Stimulated activated CD4-positive, alpha-beta T cell treated with anti-CD3 and anti-CD28 coated beads, Interleukin-1b, Interleukin-23, amount 100 ng/mL, for 1 hour (primary cell): ENCODE results near the gene SPINK1.
A peak's percentile ranks its signal among the peaks of the same experiment; 100 is the strongest.
"Not testable (repeated sequence)": the region's sequence is repeated elsewhere in the genome, so short reads cannot be mapped to it uniquely, and the experiment has no call there.

ENCODE experiments used
- DNase-seq, 2 donors: peaks; one replicate each; pipeline ENCODE4 v3.0.0-alpha.2; 2020; ENCODE audit warnings: low read depth in 2 of 2

Gene SPINK1

GRCh38 chr5:147854894-147855773, 23.7 kb upstream of the SPINK1 start:
- no peak for DNase-seq

GRCh38 chr5:147854331-147854730, 22.9 kb upstream of the SPINK1 start:
- DNase-seq = no peak

GRCh38 chr5:147853372-147853987, 22.0 kb upstream of the SPINK1 start:
- no peak for DNase-seq

DNA sequence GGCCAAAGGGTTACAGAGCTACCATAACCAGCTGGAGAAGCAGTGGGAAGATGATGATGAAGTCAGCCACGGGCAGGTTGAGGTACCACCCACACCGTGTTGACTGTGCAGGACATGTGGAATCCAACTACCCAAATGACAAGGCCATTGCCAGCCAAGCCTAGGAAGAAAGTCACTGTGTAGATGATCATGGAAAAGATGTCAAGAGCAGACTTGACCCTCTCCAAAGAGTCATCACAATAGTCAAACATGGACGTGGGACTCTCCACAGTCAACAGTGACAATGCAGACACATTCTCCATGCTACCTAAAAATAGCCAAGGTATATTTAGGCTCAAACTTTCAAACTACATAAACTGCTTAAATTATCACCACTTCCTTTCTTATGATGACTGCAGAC, 20.9 kb upstream of the SPINK1 start:
- DNase-seq = no peak

- no peak for DNase-seq
Observed at GRCh38 chr5:147851578-147851977, 20.1 kb upstream of the SPINK1 start.

DNA sequence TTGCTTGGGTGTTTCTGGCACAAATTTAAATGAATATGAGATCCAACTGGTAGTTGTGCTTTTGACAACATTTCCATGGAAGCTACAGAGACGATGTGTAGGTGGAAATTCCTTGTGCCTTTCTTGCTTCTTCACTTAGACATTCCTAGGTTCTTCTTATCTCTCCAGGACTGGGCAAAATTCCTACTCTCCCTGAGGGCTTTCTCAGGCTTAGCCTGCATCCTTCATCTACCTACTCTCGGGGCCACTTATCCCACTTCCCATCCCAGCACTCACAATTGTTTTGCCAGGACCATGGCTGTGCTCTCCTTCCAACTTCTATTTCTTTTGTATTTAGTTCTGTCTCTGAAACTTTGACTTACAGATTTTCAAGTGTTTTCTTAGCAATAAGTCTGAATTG, 17.8 kb upstream of the SPINK1 start:
- no peak for DNase-seq

DNA sequence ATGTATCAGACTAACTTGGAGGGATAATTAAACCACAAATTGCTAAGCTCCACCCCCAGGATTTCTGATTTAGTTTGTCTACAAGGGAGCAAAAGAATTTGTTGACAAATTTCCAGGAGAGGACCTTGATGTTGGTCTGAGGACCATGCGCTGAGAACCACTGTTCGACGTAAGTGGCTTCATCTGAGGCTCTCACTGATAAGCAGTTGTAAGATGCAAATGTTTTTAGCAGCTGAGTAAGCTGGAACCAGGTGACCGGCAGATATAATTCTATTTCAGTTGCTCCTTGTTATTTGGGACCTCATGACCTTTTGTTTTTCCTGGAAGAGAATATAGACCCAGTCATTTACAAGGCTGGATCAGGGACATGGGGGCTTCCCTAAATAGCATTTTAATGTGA, 14.1 kb upstream of the SPINK1 start:
- no peak for DNase-seq

DNA sequence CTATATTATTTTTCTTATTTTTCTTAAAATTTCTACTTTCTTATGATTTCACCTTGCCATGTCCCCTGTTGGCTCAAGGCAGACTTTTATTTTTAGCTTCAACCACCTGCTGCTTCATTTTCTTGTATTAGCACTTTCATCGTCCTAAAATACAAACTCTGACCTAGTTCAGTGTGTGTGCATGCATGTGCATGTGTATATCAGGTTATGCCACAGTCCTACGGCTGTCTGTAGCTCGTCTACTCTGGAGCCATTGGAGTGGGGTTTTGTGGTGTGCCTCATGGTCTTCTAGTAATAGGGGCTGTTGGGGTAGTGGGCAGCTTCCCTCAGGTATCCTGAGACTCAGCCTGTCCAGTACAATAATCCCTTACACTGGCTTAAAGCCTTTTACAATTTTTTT, 13.4 kb upstream of the SPINK1 start:
- no peak for DNase-seq

DNA sequence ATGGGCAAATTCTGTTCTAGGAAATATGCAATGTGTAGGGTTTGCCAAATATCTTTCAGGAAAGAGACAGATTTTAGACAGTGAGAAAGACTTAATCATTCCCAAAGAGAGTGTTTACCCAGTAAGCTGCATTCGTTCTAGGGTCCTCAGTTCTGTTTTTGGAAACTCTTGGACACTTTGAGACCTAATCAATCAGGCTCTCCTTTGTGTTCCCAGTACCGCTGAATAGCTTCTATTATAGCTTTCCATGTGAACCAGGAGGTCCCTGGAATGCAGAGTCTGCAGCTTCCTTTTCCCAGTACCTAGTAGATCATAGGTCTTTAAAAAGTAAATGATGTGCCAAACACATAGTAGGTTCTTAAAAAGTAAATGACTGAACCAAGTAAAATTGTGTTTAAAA, 11.4 kb upstream of the SPINK1 start:
- DNase-seq = no peak

- DNase-seq = no peak
Observed at GRCh38 chr5:147836439-147836838, 5.0 kb upstream of the SPINK1 start.

DNA sequence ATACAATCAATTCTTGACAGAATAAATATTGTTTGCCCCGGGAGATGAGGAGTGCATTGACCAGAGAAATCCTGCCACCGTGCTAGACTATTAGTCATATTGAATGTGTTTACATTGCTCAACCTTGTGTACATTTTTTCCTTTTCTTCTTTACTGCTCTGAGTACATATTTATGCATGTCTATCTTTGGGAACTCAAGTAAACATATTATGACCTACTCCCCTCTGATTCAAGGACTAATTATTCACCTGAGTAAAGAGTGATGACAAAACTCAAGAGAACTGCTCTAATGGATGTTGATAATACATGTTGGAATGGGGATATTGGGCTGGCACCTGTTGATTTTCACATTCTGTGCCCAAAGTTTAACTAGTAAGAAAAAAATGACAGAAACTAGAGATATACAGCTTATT, 3.9 kb upstream of the SPINK1 start:
- no peak for DNase-seq

- no peak for DNase-seq
Observed at GRCh38 chr5:147832541-147832940, 1.1 kb upstream of the SPINK1 start.

GRCh38 chr5:147830035-147830434, 1.4 kb downstream of the SPINK1 start:
- DNase-seq = no peak

DNA sequence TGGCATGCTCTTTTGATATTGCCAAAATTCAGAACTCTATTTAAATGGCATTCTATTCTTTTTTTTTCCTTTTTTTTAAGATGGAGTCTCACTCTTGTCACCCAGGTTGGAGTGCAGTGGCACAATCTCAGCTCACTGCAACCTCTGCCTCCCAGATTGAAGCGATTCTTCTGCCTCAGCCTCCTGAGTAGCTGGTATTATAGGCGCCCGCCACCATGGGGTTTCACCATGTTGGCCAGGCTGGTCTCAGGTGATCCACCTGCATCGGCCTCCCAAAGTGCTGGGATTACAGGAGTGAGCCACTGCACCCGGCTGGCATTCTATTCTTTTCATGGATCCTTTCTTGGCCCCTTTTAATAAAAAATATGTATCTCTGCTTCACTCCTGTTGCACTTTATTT, 4.5 kb downstream of the SPINK1 start:
- DNase-seq = not testable (repeated sequence)

DNA sequence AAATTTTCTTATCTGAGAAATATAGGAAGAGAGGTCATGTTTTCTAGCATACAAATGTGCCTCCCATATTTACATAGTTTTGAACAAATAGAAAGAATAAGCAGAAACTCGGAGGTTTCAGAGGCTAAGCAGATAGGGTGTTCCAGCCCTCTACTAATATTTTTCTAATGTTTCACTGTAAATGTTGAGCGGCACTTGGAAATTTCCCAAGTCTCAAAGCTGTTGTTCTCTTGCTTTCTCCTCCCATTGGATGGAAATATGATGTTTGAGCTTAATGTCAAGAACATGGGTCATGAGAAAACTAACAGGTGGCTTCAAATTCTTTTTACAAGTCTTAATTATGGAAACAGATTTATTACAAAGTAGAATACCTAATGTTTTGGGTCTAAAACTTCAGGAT, 5.1 kb downstream of the SPINK1 start:
- no peak for DNase-seq

DNA sequence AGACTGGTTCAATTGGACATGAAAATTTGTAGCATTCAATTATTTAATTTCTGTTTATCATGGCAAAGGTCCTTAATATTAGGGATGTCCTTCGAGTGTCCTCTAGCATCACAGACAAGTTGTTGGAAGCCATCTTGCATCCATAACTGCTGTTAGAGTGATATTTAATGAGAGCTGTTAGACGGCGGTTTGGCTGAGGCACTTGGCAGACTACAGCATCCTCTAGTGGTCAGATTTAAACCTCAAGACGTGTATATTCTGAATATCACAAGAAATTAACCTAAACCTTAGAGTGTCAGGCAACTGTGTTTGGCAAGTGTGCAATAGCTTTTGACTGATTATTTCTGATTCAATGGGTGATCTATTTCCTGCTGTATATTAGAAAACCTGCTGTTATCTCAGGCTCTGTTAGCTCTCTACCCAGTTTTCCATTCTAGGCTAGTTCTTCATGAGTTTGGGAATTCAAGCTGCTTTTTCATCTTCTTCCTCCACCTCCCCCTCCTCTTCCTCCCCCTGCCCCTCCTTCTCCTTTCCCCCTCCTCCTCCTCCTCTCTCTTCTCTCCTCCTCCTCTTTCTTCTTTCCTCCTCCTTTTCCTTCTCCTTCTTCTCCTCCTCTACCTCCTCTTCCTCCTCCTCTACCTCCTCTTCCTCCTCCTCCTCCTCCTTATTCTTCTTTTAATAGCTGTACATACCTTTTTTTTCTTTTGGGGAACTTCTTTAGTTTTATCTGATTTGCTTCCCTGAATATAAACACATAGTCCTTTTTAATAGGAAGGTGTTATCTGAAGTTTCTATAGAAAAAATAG, 8.6 kb downstream of the SPINK1 start:
- peak in 1 of 2 donors; percentile 1 for DNase-seq

GRCh38 chr5:147822222-147822621, 9.2 kb downstream of the SPINK1 start:
- DNase-seq = not testable (repeated sequence)

- no peak for DNase-seq
Observed at GRCh38 chr5:147821766-147822165, 9.7 kb downstream of the SPINK1 start.

GRCh38 chr5:147819261-147819770, 12.2 kb downstream of the SPINK1 start:
- DNase-seq = no peak

DNA sequence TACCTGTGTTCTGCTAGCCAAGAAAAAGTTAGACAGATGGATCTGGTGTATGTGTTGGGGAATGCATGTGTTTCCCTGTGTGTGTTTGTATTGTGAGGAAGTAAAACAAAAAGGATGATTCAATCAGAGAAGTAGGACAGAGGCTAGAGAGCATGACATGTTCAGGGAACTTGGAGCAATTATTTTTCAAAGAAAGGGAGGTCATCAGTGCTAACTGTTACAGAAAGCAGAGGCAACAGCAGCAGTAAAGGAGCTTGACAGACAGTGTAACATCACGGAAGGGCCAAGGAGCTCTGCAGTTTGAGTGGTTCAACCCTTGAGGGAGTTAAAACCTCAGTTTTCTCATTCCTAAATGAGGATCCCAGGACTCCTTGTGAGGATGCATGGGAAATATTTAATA, 13.2 kb downstream of the SPINK1 start:
- DNase-seq = no peak

- DNase-seq = no peak
Observed at GRCh38 chr5:147813696-147814095, 17.8 kb downstream of the SPINK1 start.
